GM21825 (cell line): ENCODE measurements around the gene PHF13.
"Not testable (repeated sequence)": the region's sequence is repeated elsewhere in the genome, so short reads cannot be mapped to it uniquely, and the experiment has no call there.

ENCODE experiments used
- ATAC-seq: cut with Tn5 transposase; IDR thresholded peaks from one replicate; pipeline ENCODE4 v1.9.1; 2021; ENCODE audit warnings: mild to moderate bottlenecking, moderate library complexity; ENCODE audit not compliant: unreplicated experiment

PHF13 gene

GRCh38 chr1:6586404-6586816, 27.1 kb upstream of the PHF13 start:
- no peak for ATAC-seq

GRCh38 chr1:6587261-6588005, 26.1 kb upstream of the PHF13 start:
- no peak for ATAC-seq

- ATAC-seq: no peak
Measured at GRCh38 chr1:6588128-6588892, 25.2 kb upstream of the PHF13 start.

- no peak for ATAC-seq
Measured at GRCh38 chr1:6588893-6589520, 24.5 kb upstream of the PHF13 start.

GRCh38 chr1:6590046-6590445, 23.5 kb upstream of the PHF13 start:
- ATAC-seq: no peak

- ATAC-seq: no peak
Measured at GRCh38 chr1:6591222-6591621, 22.3 kb upstream of the PHF13 start.

- no peak for ATAC-seq
Measured at GRCh38 chr1:6591644-6592043, 21.9 kb upstream of the PHF13 start.

- ATAC-seq: no peak
Measured at GRCh38 chr1:6592441-6592840, 21.1 kb upstream of the PHF13 start.

- ATAC-seq: no peak
Measured at GRCh38 chr1:6592865-6593593, 20.5 kb upstream of the PHF13 start.

GRCh38 chr1:6593810-6594209, 19.7 kb upstream of the PHF13 start:
- no peak for ATAC-seq

- ATAC-seq: no peak
Measured at GRCh38 chr1:6594977-6595740, 18.4 kb upstream of the PHF13 start.

GRCh38 chr1:6596351-6596750, 17.2 kb upstream of the PHF13 start:
- ATAC-seq: no peak

- no peak for ATAC-seq
Measured at GRCh38 chr1:6596886-6597776, 16.4 kb upstream of the PHF13 start.

GRCh38 chr1:6597777-6598131, 15.8 kb upstream of the PHF13 start:
- ATAC-seq: no peak

GRCh38 chr1:6599141-6599975, 14.2 kb upstream of the PHF13 start:
- no peak for ATAC-seq

- not testable (repeated sequence) for ATAC-seq
Measured at GRCh38 chr1:6599991-6600390, 13.5 kb upstream of the PHF13 start.

GRCh38 chr1:6600410-6601048, 13.0 kb upstream of the PHF13 start:
- ATAC-seq: peak; percentile 5
